Neural crest cell (in vitro differentiated cells): ENCODE measurements around the gene HS3ST4. TPM values are rescaled to one million over a fixed set of nuclear protein-coding genes. Genes with fewer than 3 reads are reported as not detected.

Source experiments
- DNase-seq: peaks from one replicate; pipeline ENCODE4 v3.0.0; 2021; ENCODE audit warnings: low read depth, mixed read lengths, low spot score
- H3K27ac Mint-ChIP-seq: one replicate; pipeline ENCODE4 v1.8.0; 2021; ENCODE audit warnings: mild to moderate bottlenecking, mixed read lengths; ENCODE audit not compliant: unreplicated experiment
- H3K27me3 Mint-ChIP-seq: 2 replicates; pipeline ENCODE4 v1.8.0; 2021; ENCODE audit warnings: low read depth, mild to moderate bottlenecking, mixed read lengths
- H3K36me3 Mint-ChIP-seq: 2 replicates; pipeline ENCODE4 v1.8.0; 2021; ENCODE audit warnings: low read depth, mild to moderate bottlenecking, mixed read lengths
- H3K4me1 Mint-ChIP-seq: 2 replicates; pipeline ENCODE4 v1.8.0; 2021; ENCODE audit warnings: mixed read lengths
- H3K4me3 Mint-ChIP-seq: one replicate; pipeline ENCODE4 v1.8.0; 2021; ENCODE audit warnings: mild to moderate bottlenecking, mixed read lengths
- H3K9me3 Mint-ChIP-seq: 2 replicates; pipeline ENCODE4 v1.8.0; 2021; ENCODE audit warnings: mixed read lengths
- CTCF ChIP-seq: fragments of 200-600 bp; sonication (generic); conservative IDR thresholded peaks from 2 replicates; pipeline ENCODE4 v1.5.0; 2021; ENCODE audit warnings: antibody characterized with exemption, mild to moderate bottlenecking
- total RNA-seq: library from RNA; stranded (reverse); gene quantifications from 2 replicates; pipeline ENCODE4 v1.2.1, GENCODE V29; 2021

The HS3ST4 gene
- total RNA-seq, 1 donor from 2014 or later: 1.1 TPM

- H3K4me1 Mint-ChIP-seq: no peaks in the 10 kb centered on the region
- no peak for TF ChIP-seq CTCF
- DNase-seq: no peak
- H3K9me3 Mint-ChIP-seq: peaks cover 13% of the 10 kb centered on the region
- peaks cover 3% of the 10 kb centered on the region for H3K27me3 Mint-ChIP-seq
- no peak overlapping the region for H3K27ac Mint-ChIP-seq
- no peak overlapping the region for H3K4me3 Mint-ChIP-seq
- no peaks in the 10 kb centered on the region for H3K36me3 Mint-ChIP-seq
These were observed 185.3 kb downstream of the HS3ST4 start for GRCh38 chr16:25877103-25877502.

GRCh38 chr16:25886598-25886997 lies 194.8 kb downstream of the HS3ST4 start:
- no peaks in the 10 kb centered on the region for H3K36me3 Mint-ChIP-seq
- H3K9me3 Mint-ChIP-seq: no peaks in the 10 kb centered on the region
- no peak overlapping the region for H3K4me3 Mint-ChIP-seq
- DNase-seq: no peak
- no peaks in the 10 kb centered on the region for H3K27me3 Mint-ChIP-seq
- TF ChIP-seq CTCF: no peak
- H3K27ac Mint-ChIP-seq: peak overlapping the region; percentile 58
- peaks cover 57% of the 10 kb centered on the region for H3K4me1 Mint-ChIP-seq

- Mint-ChIP-seq H3K9me3 (peaks cover 3% of the 10 kb centered on the region), H3K27ac (peak overlapping the region; percentile 32), H3K27me3 (no peaks in the 10 kb centered on the region), H3K4me1 (peaks cover 44% of the 10 kb centered on the region), H3K36me3 (no peaks in the 10 kb centered on the region), H3K4me3 (peak overlapping the region; percentile 3)
- no peak for TF ChIP-seq CTCF
- no peak for DNase-seq
These were observed 197.1 kb downstream of the HS3ST4 start for GRCh38 chr16:25888868-25889267.

GRCh38 chr16:25893332-25893731 lies 201.6 kb downstream of the HS3ST4 start:
- no peak for DNase-seq
- Mint-ChIP-seq H3K9me3 (peaks cover 3% of the 10 kb centered on the region), H3K36me3 (no peaks in the 10 kb centered on the region), H3K4me3 (no peak overlapping the region), H3K4me1 (peaks cover 43% of the 10 kb centered on the region), H3K27ac (no peak overlapping the region), H3K27me3 (no peaks in the 10 kb centered on the region)
- no peak for TF ChIP-seq CTCF

GRCh38 chr16:25894093-25894492 lies 202.3 kb downstream of the HS3ST4 start:
- no peak overlapping the region for H3K27ac Mint-ChIP-seq
- H3K9me3 Mint-ChIP-seq: peaks cover 3% of the 10 kb centered on the region
- peaks cover 39% of the 10 kb centered on the region for H3K4me1 Mint-ChIP-seq
- no peak overlapping the region for H3K4me3 Mint-ChIP-seq
- H3K36me3 Mint-ChIP-seq: no peaks in the 10 kb centered on the region
- no peak for DNase-seq
- no peak for TF ChIP-seq CTCF
- H3K27me3 Mint-ChIP-seq: no peaks in the 10 kb centered on the region

GRCh38 chr16:25895380-25895779 lies 203.6 kb downstream of the HS3ST4 start:
- H3K27me3 Mint-ChIP-seq: no peaks in the 10 kb centered on the region
- H3K27ac Mint-ChIP-seq: peak overlapping the region; percentile 30
- peaks cover 30% of the 10 kb centered on the region for H3K4me1 Mint-ChIP-seq
- no peaks in the 10 kb centered on the region for H3K36me3 Mint-ChIP-seq
- TF ChIP-seq CTCF: no peak
- H3K4me3 Mint-ChIP-seq: no peak overlapping the region
- no peak for DNase-seq
- peaks cover 3% of the 10 kb centered on the region for H3K9me3 Mint-ChIP-seq
